GM19035 (cell line): ENCODE data around the gene TM4SF1.
"Not testable (repeated sequence)": the region's sequence is repeated elsewhere in the genome, so short reads cannot be mapped to it uniquely, and the experiment has no call there.

ENCODE experiments used
- ATAC-seq: cut with Tn5 transposase; IDR thresholded peaks from one replicate; pipeline ENCODE4 v1.9.1; 2021; ENCODE audit not compliant: unreplicated experiment

Gene TM4SF1

DNA sequence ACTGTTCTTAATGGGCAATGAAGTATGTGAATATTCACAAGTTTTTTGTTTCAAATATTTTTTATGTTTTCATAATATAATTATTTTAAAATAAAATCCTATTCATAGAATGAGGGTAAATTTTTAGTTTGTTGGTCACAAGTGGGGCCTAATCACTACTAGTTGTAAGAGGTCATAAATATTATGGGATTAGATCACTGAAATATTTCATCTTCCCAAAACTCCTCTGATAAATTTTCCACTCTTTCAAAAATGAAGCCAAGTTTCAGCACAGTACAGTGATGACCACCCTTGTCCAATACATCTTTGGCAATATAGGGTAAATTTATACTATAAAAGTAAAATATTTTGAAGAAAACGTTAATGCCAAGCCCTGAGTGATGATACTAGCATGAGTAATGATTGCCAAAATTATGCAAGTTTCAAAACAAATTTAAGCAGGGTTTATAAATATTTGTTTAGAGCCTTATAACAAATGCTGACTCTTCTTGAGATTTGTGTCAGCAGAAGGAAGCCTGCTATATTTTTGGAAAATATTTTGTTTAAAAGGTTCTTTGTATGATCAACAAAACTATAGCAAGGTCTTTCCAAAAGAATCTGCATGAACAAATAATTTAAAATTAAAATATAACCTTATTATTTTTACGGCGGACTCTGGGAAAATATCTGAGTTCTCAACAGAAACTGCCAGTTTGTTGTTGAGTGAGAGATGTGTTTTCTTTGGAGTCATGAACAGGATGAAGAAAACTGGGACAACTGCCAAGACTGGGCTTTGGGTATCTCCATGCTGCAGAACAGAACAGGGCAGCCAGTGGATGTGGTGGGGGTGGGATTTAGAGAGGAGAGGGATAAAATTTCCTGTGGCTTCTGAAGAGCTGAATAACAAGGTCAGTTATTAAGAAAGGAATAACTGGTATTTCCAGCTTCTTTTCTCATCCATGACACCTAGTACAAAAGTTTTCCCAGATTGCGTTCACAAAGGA is 17.9 kb upstream of the TM4SF1 start:
- no peak for ATAC-seq

DNA sequence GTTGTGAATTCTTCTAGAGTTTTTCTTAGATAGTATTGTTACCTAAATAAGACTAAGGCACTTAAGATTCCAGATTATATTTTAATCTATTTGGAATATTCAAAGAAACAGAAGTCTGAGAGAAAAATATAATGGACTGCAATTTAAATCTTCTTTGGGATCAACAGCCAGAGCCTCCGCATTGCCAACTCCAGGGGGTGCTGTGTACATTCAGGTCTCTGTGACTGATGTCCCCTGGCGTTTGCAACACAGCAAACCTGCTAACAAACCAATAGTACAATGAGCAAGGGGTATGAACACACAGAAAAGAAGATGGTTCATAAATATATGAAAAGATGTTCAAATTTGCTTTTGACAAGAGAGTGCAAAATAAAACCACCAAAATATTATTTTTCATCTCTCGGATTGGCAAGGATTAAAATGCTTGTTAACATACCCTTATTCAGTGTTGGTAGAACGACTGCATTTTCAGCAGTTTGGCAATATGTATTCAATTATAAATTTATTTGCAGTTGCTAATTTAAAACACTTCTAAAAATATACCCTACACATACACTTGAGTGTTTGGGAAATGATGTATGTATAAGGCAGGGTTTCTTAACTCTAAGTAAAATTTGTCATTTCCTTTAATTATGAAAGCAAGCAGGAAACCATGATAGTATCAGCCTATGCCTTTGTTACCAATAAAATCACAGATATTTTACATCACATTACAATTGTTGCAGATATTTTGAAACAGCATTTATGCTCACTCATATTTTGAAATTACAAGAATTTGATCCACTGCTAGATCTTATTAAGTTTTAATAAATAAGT is 16.1 kb upstream of the TM4SF1 start:
- ATAC-seq: peak; percentile 84

GRCh38 chr3:149391960-149392359 is 14.5 kb upstream of the TM4SF1 start:
- no peak for ATAC-seq

DNA sequence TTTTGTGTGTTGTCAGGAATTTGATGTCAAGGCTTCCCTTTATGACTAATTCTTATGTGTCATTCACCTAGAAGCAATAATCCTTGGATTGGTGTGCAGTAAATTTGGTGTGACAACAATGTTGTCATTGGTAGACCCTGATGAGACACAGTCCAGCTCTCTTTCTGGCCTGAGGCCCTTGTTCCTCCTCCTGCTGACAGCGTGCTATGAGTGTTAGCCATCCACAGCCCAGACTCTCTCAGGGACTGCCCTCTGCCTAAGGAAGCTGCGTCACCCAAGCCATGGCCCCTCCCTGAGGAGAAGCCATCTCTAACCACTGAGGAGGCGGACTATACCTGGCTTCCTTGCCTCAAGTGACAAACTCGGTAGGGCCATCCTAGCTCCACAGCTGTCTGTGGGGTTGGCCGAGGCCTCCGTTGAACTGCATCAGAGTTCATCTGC is 13.3 kb upstream of the TM4SF1 start:
- no peak for ATAC-seq

DNA sequence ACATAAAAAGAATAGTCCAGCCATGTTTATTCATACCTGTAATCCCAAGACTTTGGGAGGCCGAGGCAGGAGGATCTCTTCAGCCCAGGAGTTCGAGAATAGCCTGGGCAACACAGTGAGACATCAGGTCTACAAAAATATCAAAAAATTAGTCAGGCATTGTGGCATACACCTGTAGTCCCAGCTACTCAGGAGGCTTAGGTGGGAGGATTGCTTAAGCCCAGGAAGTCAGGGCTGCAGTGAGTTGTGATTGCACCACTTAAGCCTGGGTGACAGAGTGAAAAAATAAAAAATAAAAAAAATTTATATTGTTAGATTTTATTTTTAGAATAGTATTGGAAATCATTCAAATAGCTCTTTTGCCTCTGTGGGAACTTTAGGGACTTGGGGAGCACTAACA is 12.8 kb upstream of the TM4SF1 start:
- ATAC-seq: no peak

DNA sequence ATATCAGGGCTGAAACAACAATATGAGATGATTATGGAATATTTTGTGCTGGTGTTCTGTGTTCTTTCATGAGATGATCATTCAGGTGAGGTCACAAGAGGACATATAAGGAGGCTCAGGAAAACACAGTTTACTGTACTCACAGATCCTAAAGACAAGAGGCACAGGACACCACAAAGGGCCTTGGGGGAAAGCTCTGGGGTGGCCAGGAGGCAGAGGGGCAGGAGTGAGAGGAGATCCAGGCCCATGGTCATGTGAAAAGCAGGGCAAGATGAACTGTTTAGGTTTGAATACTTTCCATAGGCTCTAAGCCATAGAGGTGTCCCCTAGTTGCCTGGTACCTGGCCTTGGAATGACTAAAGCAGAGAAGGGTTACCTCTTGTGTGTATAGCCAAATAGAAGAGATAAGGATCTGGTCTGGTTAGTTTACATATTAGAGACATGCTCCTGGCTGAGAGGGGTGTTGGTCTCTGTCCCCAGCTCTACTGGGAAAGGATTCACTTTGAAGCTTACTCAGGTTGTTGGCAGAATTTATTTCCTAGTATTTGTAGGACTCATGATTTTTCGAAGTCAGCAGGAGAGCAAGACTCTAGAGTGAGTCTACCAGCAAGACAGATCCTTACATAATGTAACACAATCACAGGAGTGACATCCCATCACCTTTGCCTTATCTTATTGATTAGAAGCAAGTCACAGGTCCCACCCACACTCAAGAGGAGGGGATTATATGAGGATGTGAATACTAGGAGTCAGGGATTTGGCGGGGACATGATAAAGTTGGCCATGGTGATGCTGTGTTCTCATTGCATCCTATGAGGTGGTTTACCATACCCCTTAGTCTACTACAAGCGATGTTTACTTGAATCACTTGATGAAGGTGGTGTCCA is 11.3 kb upstream of the TM4SF1 start:
- ATAC-seq: no peak

GRCh38 chr3:149388001-149388440 is 10.6 kb upstream of the TM4SF1 start:
- ATAC-seq: no peak

GRCh38 chr3:149386299-149386606 is 8.8 kb upstream of the TM4SF1 start:
- no peak for ATAC-seq

- ATAC-seq: no peak
Observed at GRCh38 chr3:149385617-149386298, 8.3 kb upstream of the TM4SF1 start.

DNA sequence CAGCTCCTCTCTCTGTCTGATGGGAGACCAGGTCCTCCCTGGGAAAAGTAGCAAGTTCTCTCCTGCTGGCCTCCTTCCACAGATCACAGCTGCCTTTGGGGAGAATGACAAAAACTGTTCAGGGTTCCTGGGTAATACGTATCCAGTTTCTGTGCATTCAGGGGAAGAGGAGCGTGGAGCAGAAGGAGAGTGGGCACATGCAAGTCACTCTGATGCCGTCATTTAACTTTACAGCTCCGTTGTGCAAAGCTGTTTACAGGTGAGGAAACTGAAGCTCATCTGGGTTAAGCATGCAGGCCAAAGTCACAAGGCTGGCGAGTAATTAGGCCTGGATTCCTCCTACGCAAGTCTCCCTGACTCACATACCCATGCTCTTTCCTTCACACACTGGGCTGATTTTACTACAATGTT is 7.5 kb upstream of the TM4SF1 start:
- ATAC-seq: no peak

- ATAC-seq: no peak
Observed at GRCh38 chr3:149384167-149384566, 6.7 kb upstream of the TM4SF1 start.

DNA sequence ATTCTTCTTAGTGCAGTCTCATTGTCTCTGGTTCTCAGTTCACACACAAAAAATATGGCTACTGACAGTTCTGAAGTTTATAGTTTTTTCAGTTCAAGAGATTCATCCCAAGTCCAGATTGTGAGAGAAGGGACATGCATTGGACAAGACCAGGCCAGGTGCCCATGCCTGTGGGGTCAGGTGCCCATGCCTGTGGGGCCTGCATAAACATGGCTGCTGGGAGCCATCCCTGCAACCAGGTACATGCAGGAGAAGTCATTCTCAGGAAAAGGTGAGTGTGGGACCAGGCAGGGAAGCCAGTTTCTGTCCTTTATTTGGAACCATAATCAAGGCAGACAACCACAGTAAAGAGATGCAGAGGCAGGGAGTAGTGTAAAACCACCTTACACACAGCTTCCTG is 6.3 kb upstream of the TM4SF1 start:
- no peak for ATAC-seq

DNA sequence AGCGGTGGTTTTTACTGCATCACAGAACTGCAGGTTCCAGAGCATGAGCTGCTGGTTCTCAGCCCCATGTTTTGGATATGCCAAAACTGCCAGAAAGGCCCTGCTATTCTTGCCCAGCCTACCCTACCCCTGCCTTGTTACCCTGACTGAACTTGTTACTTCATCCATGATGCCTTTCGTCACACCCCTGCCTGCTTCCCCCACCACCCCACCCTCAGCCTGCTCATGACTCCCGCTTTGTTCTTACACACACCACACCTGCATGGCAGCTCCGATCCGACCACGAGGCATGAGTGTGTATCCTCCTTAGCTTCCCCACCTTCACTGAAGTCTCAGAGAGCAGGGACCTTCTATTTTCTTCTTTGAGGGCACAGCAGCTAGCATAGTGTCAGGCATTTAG is 5.1 kb upstream of the TM4SF1 start:
- ATAC-seq: no peak

DNA sequence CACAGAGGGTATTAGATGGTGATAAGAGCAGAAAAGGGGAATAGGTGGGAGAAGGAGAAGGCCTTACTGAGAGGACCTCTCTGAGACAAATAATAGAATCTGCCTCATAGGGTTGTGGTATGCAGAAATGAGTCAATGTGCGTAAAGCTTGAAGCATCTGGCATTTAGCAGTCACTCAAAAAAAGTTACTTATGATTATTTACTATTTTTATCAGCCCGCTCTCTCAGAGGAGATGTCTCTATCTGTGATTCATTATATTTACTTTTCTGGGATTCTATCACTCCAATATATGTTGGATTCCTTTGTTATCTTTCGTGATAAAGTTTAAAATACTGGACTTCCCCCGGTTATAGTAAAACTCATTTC is 4.6 kb upstream of the TM4SF1 start:
- peak; percentile 59 for ATAC-seq

GRCh38 chr3:149381173-149382100 is 4.0 kb upstream of the TM4SF1 start:
- no peak for ATAC-seq

DNA sequence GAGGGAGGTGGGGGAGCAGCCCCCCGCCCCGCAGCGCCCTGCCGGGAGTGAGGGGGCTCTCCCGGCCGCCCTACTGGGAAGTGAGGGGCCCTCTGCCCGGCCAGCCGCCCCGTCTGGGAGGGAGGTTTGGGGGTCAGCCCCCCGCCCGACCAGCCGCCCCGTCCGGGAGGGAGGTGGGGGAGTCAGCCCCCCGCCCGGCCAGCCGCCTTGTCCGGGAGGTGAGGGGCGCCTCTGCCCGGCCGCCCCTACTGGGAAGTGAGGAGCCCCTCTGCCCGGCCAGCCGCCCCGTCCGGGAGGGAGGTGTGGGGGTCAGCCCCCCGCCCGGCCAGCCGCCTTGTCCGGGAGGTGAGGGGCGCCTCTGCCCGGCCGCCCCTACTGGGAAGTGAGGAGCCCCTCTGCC is 2.8 kb upstream of the TM4SF1 start:
- not testable (repeated sequence) for ATAC-seq

GRCh38 chr3:149378478-149379309 is 1.2 kb upstream of the TM4SF1 start:
- no peak for ATAC-seq

DNA sequence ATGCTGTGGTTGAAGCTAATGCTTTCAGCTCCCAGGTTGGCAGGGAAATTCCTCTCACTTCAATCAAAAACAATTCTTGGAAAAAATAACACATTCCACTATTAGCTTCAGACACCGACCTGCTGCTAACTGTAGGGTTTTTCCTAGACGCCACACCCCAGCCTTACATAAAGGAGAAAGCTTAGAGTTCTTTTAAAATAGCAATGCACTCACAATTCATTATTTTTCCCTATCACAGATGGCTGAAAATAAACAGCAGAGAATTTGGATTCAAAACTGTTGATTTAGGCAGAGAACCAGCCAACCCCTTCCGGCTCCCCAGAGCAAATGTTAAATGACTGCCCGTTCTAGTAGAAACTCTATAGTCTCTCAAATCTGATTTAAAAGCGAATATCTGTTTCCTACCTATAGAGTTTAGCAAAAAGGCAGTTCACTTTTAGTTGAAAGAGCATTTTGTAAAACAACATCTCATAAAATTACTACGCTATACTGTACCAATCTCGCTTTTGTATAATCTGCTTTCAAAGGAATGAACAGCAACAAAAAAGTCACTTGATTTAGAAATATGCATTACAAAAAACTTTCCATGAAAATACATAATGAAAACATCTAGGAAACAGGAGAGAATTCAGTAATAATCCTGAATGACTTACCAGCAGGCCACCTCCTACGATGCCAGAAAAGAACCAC is 586 bp downstream of the TM4SF1 start:
- no peak for ATAC-seq
